Breast epithelium (tissue), 3 donors: ENCODE measurements around the gene WHAMM.

Experiments used
- POLR2A ChIP-seq: fragments of 450-650 bp; IDR thresholded peaks from one replicate; pipeline ENCODE4 v1.6.1; 2016; ENCODE audit warnings: antibody characterized with exemption, mild to moderate bottlenecking, moderate library complexity
- TF ChIP-seq, protein P1 (sequence below), 3 donors: fragments of 450-650 bp; IDR thresholded peaks; one replicate each; pipeline ENCODE4 v1.5.1; 2016 to 2017; ENCODE audit warnings: antibody characterized with exemption in 3 of 3, mild to moderate bottlenecking in 3 of 3, moderate library complexity in 3 of 3

- TF ChIP-seq, protein P1, sequence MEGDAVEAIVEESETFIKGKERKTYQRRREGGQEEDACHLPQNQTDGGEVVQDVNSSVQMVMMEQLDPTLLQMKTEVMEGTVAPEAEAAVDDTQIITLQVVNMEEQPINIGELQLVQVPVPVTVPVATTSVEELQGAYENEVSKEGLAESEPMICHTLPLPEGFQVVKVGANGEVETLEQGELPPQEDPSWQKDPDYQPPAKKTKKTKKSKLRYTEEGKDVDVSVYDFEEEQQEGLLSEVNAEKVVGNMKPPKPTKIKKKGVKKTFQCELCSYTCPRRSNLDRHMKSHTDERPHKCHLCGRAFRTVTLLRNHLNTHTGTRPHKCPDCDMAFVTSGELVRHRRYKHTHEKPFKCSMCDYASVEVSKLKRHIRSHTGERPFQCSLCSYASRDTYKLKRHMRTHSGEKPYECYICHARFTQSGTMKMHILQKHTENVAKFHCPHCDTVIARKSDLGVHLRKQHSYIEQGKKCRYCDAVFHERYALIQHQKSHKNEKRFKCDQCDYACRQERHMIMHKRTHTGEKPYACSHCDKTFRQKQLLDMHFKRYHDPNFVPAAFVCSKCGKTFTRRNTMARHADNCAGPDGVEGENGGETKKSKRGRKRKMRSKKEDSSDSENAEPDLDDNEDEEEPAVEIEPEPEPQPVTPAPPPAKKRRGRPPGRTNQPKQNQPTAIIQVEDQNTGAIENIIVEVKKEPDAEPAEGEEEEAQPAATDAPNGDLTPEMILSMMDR (IDR thresholded peaks at IDR 0.05), result no peak
- no peak for TF ChIP-seq POLR2A
These were observed 1.4 kb upstream of the WHAMM start for GRCh38 chr15:82807920-82808633.
